ENCODE measurements around the gene TSHZ2. TPM values are rescaled to one million over a fixed set of nuclear protein-coding genes. Genes with fewer than 3 reads are reported as not detected.

TSHZ2 gene
- total and polyA plus RNA-seq, 2 of the 4 experiments (the other 2 are of a cell fraction), result under 0.01 to 0.02 TPM

DNA sequence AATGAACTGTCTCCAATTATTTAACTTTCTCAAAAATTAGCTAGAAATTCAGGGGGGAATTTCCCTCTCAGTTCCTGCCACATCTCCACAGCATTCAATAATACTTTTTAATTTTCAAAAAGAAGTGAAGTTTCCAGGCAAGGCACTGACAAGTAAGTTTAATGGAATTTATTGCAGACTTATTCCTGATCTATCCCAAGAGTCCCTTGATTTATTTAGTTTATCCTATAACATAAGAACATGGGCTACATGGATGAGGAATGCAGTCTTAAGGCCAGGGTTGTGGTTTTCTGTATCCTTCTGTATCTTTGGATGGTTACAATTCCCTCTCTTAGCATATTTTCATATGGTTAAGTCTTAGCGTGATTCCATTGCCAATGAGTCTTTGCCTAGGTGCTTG is 126.5 kb downstream of the TSHZ2 start:
- Histone ChIP-seq H3K4me1 (ENCODE audit: control insufficient read depth, insufficient read depth, low read length) (no peaks in the 10 kb centered on the region), H4K5ac (ENCODE audit: low read depth, low read length) (no peak overlapping the region), H3K18ac (ENCODE audit: low read depth, low read length) (no peak overlapping the region), H2AK9ac (replicated peaks; ENCODE audit: low read depth, low read length, poor library complexity) (no peak overlapping the region), H3K27ac (ENCODE audit: insufficient read depth, low read length) (no peak overlapping the region), H3K27me3 (ENCODE audit: control insufficient read depth, insufficient read depth, low read length) (no peaks in the 10 kb centered on the region), H3K4me3 (ENCODE audit: insufficient read depth, low read depth, low read length) (no peak overlapping the region), H2BK15ac (ENCODE audit: low read depth, low read length) (no peak overlapping the region), H4K8ac (ENCODE audit: low read depth in 2 of 2, low read length in 2 of 2) (no peak overlapping the region), H4K91ac (ENCODE audit: insufficient read depth, low read depth, low read length) (no peak overlapping the region), H3K79me1 (ENCODE audit: low read depth in 1 of 2, low read length in 2 of 2) (no peaks in the 10 kb centered on the region), H2BK5ac (ENCODE audit: low read depth, low read length, poor library complexity, severe bottlenecking) (no peak overlapping the region), H3K36me3 (ENCODE audit: control insufficient read depth, insufficient read depth, low read length) (no peaks in the 10 kb centered on the region), H3K14ac (replicated peaks; ENCODE audit: low read depth, low read length) (no peak overlapping the region), H2BK20ac (ENCODE audit: low read depth, low read length) (no peak overlapping the region), H2AK5ac (ENCODE audit: low read depth, low read length) (no peak overlapping the region), H3K4ac (ENCODE audit: low read depth, low read length) (no peak overlapping the region), H3K9me3 (ENCODE audit: control insufficient read depth, insufficient read depth, low read length) (no peaks in the 10 kb centered on the region), H3K9ac (ENCODE audit: low read depth, low read length) (no peak overlapping the region), H2AFZ (replicated peaks; ENCODE audit: low read length, poor library complexity) (no peak overlapping the region), H3K23ac (ENCODE audit: low read depth, low read length) (no peak overlapping the region), H3K4me2 (ENCODE audit: low read depth, low read length) (no peak overlapping the region), H4K20me1 (ENCODE audit: insufficient read depth, low read length) (no peaks in the 10 kb centered on the region), H2BK120ac (ENCODE audit: low read depth, low read length) (no peak overlapping the region), H3K56ac (ENCODE audit: extremely low read depth, insufficient read depth, low read length) (no peak overlapping the region), H3K9me1 (ENCODE audit: insufficient read depth, low read length) (no peaks in the 10 kb centered on the region)
- no CpG with 5 or more reads among the region's 1 CpG for WGBS, 2 experiments (ENCODE audit: extremely low coverage in 2 of 2, insufficient read length in 1 of 2)
- ATAC-seq (ENCODE audit: low read depth) (no peak), DNase-seq (no peak)
- ChIA-PET POLR2A (ENCODE audit: unreplicated experiment) (no interaction called here), CTCF (no interaction called here)
- TF ChIP-seq POLR2A (IDR thresholded peaks at IDR 0.05; ENCODE audit: low read depth, low read length), result no peak
- no peak for TF ChIP-seq SMC3 (IDR thresholded peaks at IDR 0.05; ENCODE audit: low read depth, low read length)
- TF ChIP-seq RFX5 (IDR thresholded peaks at IDR 0.05; ENCODE audit: low read depth, low read length), result no peak
- TF ChIP-seq RCOR1 (IDR thresholded peaks at IDR 0.05; ENCODE audit: insufficient replicate concordance, low read length), result no peak
- no TSS peak for BruUV-seq (replicated peaks)
- intact Hi-C loops (cut with micrococcal nuclease), result no loop called here
- in situ Hi-C loops (cut with MboI; ENCODE audit: low sequenced_read_pairs), result no loop called here
- dilution Hi-C loops (cut with HindIII; ENCODE audit: low sequenced_read_pairs, unreplicated experiment), result no loop called here

Measured in IMR-90 (cell line).